ENCODE measurements around the gene GTPBP3. TPM values are rescaled to one million over a fixed set of nuclear protein-coding genes. Genes with fewer than 3 reads are reported as not detected.
A peak's percentile ranks its signal among the peaks of the same experiment; 100 is the strongest.

GTPBP3 gene
- total and polyA plus RNA-seq, 2 of the 8 experiments (the other 6 are each of a cell fraction or from before 2014, with no cell fraction given): 30.4 to 56.0 TPM

DNA sequence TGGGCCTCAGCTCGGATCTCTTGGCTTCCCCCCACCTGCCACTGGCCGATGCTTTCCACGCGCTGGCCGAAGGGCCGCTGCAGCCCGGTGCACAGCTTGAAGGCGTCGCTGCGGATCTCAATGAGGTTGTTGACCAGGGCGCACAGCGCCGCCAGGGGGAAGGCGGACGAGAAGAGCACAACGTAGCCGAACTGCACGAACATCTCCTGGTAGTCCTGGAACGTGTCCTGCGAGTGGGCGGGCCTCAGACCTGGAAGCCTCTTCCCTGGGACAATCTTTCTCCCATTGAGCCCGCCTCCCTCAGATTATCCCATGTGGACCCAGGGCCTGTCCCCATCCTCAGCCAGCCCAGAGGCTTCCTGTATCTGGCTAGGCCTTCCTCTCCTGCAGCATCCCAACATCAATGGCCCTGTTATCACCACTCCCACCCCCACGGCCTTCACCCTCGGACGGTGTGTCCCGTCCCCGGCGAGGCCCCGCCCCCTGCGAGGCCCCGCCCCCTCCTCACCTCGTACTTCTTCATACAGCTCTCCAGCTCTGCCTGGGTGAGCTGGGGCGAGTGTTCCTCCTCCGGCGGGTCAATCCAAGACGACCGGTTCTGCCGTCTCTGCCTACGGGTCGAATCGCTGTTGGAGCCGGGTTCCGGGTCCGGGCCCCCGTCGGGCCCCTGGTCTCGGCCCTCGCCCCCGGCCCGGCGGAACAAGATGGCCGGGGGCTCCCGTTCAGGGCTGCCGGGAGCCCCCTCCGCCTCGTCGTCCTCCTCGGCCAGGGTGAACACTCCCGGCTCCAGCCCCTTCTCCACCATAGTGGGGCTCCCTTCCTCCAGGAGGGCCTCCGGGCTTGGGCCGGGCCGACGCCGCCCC, 9.5 kb upstream of the GTPBP3 start (continued):
- TF ChIP-seq, protein P1, sequence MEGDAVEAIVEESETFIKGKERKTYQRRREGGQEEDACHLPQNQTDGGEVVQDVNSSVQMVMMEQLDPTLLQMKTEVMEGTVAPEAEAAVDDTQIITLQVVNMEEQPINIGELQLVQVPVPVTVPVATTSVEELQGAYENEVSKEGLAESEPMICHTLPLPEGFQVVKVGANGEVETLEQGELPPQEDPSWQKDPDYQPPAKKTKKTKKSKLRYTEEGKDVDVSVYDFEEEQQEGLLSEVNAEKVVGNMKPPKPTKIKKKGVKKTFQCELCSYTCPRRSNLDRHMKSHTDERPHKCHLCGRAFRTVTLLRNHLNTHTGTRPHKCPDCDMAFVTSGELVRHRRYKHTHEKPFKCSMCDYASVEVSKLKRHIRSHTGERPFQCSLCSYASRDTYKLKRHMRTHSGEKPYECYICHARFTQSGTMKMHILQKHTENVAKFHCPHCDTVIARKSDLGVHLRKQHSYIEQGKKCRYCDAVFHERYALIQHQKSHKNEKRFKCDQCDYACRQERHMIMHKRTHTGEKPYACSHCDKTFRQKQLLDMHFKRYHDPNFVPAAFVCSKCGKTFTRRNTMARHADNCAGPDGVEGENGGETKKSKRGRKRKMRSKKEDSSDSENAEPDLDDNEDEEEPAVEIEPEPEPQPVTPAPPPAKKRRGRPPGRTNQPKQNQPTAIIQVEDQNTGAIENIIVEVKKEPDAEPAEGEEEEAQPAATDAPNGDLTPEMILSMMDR (IDR thresholded peaks at IDR 0.05; ENCODE audit: control extremely low read depth in 1 of 3, insufficient read depth in 1 of 3, low read depth in 1 of 3, low read length in 3 of 3): peak; percentile 75 to 87 (median 85)
- TF ChIP-seq GABPA (IDR thresholded peaks at IDR 0.05; ENCODE audit: borderline replicate concordance, insufficient read depth, low read length) (peak; percentile 5; the same call in 1 of the 2 replicates), TBP (IDR thresholded peaks at IDR 0.05; ENCODE audit: low read depth, low read length) (0 out of 2 replicates have a peak, but pooled peaks have one; percentile 13), POLR2AphosphoS5 (IDR thresholded peaks at IDR 0.05; ENCODE audit: low read depth, low read length) (peak; percentile 80), CTBP2 (IDR thresholded peaks at IDR 0.05; ENCODE audit: borderline replicate concordance, insufficient read depth, insufficient read length, low read length) (no peak), POLR2A (IDR thresholded peaks at IDR 0.05; ENCODE audit: control extremely low read depth in 1 of 2, low read depth in 2 of 2, low read length in 2 of 2) (peak in 1 of 2 experiments; percentile 82; a peak in 2 of 3 replicates), JUND (IDR thresholded peaks at IDR 0.05; ENCODE audit: low read length) (no peak), CBX8 (IDR thresholded peaks at IDR 0.05; ENCODE audit: borderline replicate concordance, low read depth, low read length) (no peak), SP4 (IDR thresholded peaks at IDR 0.05; ENCODE audit: low read length) (no peak), SP2 (IDR thresholded peaks at IDR 0.05; ENCODE audit: low read length) (no peak)
